ENCODE measurements around the gene TM4SF1.
"Not testable (repeated sequence)": the region's sequence is repeated elsewhere in the genome, so short reads cannot be mapped to it uniquely, and the experiment has no call there.

TM4SF1 gene

DNA sequence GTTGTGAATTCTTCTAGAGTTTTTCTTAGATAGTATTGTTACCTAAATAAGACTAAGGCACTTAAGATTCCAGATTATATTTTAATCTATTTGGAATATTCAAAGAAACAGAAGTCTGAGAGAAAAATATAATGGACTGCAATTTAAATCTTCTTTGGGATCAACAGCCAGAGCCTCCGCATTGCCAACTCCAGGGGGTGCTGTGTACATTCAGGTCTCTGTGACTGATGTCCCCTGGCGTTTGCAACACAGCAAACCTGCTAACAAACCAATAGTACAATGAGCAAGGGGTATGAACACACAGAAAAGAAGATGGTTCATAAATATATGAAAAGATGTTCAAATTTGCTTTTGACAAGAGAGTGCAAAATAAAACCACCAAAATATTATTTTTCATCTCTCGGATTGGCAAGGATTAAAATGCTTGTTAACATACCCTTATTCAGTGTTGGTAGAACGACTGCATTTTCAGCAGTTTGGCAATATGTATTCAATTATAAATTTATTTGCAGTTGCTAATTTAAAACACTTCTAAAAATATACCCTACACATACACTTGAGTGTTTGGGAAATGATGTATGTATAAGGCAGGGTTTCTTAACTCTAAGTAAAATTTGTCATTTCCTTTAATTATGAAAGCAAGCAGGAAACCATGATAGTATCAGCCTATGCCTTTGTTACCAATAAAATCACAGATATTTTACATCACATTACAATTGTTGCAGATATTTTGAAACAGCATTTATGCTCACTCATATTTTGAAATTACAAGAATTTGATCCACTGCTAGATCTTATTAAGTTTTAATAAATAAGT is 16.1 kb upstream of the TM4SF1 start:
- DNase-seq = peak in 1 of 2 donors; percentile 37

DNA sequence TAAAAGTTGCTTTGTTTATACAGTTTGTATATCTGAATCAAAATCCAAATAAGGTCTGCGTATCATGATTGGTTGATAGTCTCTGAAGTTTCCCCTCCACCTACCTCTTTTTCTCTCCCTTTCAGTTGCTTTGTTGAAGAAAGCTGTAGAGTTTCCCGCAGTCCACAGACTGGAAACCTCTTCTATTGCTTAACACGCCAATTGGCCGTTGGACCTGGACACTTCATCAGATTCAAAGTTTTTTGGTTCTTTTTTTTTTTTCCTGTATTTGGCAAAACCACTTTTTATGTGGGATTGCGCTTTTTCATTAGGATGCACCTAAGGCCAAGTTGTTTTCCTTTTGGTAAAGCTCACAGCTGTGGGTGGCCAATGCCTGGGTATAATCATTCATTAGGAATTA is 14.5 kb upstream of the TM4SF1 start:
- DNase-seq = no peak

DNA sequence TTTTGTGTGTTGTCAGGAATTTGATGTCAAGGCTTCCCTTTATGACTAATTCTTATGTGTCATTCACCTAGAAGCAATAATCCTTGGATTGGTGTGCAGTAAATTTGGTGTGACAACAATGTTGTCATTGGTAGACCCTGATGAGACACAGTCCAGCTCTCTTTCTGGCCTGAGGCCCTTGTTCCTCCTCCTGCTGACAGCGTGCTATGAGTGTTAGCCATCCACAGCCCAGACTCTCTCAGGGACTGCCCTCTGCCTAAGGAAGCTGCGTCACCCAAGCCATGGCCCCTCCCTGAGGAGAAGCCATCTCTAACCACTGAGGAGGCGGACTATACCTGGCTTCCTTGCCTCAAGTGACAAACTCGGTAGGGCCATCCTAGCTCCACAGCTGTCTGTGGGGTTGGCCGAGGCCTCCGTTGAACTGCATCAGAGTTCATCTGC is 13.3 kb upstream of the TM4SF1 start:
- no peak for DNase-seq

DNA sequence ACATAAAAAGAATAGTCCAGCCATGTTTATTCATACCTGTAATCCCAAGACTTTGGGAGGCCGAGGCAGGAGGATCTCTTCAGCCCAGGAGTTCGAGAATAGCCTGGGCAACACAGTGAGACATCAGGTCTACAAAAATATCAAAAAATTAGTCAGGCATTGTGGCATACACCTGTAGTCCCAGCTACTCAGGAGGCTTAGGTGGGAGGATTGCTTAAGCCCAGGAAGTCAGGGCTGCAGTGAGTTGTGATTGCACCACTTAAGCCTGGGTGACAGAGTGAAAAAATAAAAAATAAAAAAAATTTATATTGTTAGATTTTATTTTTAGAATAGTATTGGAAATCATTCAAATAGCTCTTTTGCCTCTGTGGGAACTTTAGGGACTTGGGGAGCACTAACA is 12.8 kb upstream of the TM4SF1 start:
- no peak for DNase-seq

DNA sequence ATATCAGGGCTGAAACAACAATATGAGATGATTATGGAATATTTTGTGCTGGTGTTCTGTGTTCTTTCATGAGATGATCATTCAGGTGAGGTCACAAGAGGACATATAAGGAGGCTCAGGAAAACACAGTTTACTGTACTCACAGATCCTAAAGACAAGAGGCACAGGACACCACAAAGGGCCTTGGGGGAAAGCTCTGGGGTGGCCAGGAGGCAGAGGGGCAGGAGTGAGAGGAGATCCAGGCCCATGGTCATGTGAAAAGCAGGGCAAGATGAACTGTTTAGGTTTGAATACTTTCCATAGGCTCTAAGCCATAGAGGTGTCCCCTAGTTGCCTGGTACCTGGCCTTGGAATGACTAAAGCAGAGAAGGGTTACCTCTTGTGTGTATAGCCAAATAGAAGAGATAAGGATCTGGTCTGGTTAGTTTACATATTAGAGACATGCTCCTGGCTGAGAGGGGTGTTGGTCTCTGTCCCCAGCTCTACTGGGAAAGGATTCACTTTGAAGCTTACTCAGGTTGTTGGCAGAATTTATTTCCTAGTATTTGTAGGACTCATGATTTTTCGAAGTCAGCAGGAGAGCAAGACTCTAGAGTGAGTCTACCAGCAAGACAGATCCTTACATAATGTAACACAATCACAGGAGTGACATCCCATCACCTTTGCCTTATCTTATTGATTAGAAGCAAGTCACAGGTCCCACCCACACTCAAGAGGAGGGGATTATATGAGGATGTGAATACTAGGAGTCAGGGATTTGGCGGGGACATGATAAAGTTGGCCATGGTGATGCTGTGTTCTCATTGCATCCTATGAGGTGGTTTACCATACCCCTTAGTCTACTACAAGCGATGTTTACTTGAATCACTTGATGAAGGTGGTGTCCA is 11.3 kb upstream of the TM4SF1 start:
- no peak for DNase-seq

DNA sequence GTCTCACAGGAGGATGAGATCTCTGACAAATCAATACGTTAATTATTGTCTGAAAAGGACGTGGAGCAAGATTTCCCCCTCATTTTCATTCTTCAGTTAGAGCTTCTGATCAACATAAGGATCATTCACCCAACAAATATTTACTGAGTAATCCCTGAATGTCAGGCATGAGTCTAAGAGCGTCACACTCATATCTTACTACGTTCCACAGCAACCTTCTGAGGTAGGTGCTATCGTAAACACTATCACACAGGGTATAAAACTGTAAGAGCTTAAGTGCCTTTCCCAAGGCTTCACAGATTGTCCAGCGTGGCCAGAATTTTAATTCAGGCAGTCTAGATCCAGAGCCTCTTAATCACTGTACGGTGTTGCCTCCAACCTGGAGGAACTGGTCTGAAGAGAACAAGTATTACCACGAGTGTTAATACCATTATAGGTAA is 10.6 kb upstream of the TM4SF1 start:
- no peak for DNase-seq

DNA sequence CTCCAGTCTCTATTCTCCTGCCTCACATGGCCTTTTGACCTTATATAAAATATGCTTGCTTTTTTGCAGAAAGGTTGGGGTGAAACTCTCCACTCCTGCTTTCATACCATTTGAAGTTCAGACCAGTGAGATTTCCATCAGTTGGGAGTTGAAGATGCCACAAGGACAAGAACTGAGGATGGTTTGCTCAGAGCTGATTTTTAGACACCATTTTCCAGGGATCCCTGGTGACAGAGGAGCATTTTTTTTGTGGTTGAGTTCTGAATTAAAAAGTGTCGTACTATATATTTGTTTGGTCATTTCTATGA is 8.8 kb upstream of the TM4SF1 start:
- no peak for DNase-seq

DNA sequence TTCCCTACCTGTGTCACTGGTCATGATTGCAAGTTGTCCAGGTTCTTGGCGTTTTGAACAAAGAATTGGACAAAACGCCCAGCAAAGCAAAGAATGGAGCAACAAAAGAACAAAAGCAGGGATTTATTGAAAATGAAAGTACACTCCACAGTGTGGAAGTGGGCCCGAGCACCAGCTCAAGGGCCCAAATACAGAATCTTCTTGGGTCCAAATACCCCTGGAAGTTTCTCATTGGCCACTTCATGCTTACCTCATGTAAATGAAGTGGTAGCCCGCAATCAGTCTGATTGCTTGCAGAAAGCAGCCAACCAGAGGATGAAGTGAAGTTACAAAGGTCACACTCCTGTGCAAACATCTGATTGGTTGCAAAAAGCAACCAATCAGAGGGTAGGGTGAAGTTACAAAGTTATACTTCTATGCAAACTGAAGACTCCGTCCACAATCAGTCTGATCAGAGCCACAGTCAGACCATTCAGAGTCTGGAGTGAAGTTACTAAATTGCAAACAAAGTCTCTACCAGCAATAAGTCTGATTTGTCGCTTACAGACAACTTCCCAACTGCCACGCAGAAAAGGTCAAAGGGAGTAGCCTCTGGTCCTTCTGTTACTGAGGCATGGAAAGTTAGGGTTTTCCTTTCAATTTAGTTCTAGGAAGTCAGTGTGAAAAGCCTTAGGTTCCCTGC is 8.3 kb upstream of the TM4SF1 start:
- no peak for DNase-seq

DNA sequence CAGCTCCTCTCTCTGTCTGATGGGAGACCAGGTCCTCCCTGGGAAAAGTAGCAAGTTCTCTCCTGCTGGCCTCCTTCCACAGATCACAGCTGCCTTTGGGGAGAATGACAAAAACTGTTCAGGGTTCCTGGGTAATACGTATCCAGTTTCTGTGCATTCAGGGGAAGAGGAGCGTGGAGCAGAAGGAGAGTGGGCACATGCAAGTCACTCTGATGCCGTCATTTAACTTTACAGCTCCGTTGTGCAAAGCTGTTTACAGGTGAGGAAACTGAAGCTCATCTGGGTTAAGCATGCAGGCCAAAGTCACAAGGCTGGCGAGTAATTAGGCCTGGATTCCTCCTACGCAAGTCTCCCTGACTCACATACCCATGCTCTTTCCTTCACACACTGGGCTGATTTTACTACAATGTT is 7.5 kb upstream of the TM4SF1 start:
- DNase-seq = no peak

DNA sequence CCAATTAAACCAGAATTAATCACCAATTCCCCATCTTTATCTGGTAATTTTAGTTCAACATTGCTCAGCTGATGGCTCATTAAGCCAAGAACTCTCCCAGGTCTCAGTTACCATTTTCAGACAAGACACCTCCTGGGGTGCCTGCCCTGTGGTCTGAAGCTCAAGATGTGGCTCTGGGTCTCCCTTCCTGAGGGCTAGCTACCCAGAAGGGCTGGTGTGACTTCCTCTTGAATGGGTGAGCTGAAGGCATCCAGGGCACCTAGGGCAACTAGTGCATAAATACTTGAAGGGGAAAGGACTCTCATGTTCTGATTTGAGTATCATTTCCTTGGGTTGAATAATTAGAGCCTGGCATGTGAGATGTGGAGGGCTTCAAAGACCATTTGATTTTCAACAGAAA is 6.7 kb upstream of the TM4SF1 start:
- no peak for DNase-seq

DNA sequence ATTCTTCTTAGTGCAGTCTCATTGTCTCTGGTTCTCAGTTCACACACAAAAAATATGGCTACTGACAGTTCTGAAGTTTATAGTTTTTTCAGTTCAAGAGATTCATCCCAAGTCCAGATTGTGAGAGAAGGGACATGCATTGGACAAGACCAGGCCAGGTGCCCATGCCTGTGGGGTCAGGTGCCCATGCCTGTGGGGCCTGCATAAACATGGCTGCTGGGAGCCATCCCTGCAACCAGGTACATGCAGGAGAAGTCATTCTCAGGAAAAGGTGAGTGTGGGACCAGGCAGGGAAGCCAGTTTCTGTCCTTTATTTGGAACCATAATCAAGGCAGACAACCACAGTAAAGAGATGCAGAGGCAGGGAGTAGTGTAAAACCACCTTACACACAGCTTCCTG is 6.3 kb upstream of the TM4SF1 start:
- DNase-seq = no peak

DNA sequence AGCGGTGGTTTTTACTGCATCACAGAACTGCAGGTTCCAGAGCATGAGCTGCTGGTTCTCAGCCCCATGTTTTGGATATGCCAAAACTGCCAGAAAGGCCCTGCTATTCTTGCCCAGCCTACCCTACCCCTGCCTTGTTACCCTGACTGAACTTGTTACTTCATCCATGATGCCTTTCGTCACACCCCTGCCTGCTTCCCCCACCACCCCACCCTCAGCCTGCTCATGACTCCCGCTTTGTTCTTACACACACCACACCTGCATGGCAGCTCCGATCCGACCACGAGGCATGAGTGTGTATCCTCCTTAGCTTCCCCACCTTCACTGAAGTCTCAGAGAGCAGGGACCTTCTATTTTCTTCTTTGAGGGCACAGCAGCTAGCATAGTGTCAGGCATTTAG is 5.1 kb upstream of the TM4SF1 start:
- no peak for DNase-seq

DNA sequence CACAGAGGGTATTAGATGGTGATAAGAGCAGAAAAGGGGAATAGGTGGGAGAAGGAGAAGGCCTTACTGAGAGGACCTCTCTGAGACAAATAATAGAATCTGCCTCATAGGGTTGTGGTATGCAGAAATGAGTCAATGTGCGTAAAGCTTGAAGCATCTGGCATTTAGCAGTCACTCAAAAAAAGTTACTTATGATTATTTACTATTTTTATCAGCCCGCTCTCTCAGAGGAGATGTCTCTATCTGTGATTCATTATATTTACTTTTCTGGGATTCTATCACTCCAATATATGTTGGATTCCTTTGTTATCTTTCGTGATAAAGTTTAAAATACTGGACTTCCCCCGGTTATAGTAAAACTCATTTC is 4.6 kb upstream of the TM4SF1 start:
- no peak for DNase-seq

DNA sequence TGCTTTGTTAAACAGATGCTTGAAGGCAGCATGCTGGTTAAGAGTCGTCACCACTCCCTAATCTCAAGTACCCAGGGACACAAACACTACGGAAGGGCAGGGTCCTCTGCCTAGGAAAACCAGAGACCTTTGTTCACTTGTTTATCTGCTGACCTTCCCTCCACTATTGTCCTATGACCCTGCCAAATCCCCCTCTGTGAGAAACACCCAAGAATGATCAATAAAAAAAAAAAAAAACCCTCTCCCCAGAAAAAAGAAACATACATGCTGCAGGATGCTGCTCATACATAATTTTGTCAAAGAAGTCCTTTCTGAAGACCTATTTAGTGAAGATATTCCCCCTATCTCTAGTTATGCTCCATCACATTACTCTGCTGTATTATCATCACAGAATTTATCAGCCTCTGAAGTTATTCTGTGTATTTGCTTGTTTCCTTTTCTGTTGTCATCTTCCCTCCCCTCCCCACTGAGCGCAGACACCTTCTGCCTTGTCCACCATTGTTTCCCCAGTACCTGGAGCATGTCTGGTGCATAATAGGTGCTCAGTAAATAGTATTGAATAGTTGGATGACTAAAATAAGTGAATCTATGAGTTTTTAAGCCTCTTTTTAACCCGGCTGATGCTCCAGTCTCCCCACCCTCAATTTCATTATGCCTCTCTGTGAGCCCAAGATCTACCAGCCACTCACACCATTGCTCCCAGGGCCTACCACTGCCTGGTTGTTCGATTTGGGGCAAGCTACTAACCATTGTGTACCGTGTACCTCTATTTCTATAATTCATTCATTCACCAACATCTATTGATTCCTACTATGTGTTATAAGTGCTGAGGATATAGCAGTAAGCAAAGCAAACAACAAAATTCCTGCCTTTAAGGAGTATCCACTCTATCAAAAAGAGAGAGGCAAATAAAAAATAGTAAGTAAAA is 4.0 kb upstream of the TM4SF1 start:
- DNase-seq = no peak

DNA sequence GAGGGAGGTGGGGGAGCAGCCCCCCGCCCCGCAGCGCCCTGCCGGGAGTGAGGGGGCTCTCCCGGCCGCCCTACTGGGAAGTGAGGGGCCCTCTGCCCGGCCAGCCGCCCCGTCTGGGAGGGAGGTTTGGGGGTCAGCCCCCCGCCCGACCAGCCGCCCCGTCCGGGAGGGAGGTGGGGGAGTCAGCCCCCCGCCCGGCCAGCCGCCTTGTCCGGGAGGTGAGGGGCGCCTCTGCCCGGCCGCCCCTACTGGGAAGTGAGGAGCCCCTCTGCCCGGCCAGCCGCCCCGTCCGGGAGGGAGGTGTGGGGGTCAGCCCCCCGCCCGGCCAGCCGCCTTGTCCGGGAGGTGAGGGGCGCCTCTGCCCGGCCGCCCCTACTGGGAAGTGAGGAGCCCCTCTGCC is 2.8 kb upstream of the TM4SF1 start:
- DNase-seq = not testable (repeated sequence)

DNA sequence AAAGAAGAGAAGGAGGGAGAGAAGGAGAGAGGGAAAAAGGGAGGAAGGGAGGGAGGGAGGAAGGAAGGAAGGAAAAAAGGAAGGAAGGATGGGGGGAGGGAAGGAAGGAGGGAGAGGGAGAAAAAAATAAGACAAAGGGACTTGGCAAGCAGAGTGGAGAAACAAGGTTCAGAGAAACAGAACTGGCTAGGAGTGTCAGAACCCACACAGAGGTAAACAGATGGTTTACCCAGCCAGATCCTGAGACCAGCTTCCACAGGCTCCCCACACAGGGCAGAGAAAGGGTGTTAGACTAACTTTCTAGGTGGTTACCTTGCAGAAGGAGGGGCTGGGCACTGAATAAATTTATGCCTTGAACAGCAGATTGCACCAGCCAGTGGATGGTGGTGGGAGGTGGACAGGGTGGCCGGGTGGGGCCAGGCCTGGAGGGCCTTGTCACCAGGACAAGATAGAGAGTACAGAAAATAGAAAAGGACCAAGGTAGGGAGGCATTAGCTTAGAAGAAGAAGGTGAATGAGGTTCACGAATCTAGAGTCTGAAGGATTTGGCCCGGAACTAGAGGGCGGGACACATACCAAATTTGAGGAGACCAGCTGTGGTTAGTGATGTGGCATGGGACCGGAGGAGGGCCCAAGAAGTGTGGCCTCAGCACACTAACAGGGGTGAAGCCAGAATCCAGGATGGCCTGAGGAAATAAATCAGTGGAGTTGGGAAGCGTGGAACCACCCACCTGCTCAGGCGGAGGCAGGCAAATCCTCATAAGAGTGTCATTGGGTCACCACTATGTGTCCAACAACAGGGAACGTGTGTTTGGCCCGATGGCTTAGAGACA is 1.2 kb upstream of the TM4SF1 start:
- DNase-seq = no peak

DNA sequence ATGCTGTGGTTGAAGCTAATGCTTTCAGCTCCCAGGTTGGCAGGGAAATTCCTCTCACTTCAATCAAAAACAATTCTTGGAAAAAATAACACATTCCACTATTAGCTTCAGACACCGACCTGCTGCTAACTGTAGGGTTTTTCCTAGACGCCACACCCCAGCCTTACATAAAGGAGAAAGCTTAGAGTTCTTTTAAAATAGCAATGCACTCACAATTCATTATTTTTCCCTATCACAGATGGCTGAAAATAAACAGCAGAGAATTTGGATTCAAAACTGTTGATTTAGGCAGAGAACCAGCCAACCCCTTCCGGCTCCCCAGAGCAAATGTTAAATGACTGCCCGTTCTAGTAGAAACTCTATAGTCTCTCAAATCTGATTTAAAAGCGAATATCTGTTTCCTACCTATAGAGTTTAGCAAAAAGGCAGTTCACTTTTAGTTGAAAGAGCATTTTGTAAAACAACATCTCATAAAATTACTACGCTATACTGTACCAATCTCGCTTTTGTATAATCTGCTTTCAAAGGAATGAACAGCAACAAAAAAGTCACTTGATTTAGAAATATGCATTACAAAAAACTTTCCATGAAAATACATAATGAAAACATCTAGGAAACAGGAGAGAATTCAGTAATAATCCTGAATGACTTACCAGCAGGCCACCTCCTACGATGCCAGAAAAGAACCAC is 586 bp downstream of the TM4SF1 start:
- no peak for DNase-seq

DNA sequence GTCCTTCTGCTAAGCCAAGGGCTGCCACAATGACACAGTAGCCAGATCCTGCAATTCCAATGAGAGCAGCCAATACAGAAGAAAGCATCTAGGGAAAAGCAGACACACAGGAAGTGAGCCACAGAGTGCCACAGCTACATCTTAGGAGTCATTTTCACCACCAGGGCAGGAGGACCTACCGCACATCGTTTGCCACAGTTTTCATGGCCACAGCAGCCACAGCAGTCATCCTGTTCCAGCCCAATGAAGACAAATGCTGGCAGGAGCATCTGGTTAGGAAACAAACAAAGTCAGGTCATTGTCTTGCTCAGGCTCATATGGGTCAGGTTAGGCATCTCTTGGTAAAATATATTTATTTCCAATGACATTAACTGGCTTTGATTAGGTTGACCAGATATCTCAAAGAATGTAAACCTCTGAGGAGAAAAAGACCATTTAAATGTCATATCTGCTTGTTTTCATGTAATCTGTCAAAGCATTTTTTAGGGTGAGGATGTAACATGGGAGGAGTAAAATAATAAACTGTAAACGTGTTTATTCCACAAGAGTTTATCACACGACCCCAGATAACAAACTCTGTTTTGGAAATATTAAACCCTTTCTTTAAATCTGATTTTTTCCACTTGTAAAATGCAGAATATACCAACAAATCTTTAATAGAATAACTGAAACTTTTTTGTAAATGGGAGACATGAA is 1.8 kb downstream of the TM4SF1 start:
- no peak for DNase-seq

DNA sequence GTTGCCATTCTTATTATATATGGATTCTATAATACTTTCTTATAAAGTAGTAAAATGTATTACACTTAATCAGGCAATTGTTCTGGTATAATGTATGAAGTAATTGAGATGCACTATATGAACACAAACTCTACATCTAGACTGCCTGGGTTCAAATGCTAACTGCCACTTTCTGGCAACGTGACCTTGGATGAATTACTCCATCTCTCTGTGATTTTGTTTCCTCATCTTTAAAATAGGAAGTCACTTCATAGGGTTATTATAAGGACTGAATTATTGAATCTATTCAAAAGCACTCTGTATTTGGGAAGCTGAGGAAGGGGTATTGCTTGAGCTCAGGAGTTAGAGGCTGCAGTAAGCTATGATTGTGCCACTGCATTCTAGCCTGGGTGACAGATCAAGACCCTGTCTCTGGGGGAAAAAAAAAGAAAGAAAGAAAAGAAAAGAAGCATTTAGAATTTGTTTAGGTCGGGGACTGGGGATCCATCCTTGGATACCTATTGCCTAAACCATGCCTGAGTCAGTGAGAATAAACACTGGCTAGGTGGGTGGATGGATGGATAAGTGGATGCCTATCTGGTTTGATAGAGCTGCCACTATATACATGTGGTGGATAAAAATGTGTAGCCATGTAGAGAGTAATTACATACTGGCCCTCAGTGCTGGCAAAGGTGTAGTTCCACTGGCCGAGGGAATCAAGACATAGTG is 2.5 kb downstream of the TM4SF1 start:
- no peak for DNase-seq

DNA sequence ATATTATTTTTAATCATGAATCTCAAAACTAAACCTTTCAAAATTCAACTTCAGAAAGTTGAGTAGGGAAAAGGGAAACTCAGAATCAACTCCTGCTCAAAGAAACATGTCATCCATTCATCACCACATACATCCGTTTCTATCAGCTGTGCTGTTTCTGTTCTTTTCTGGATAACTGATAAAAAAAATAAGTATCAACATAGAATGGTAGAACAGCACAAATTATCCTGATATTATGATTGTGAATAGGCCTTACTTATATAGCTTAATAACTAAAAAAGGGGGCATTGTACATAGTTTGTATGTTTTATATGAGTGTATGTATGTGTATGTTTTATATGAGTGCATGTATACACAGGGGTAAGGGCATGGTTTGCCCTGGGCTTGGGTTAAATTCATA is 3.1 kb downstream of the TM4SF1 start:
- DNase-seq = no peak
